H1 (cell line): Measurements from ENCODE around the gene KCNN1. TPM values are rescaled to one million over a fixed set of nuclear protein-coding genes. Genes with fewer than 3 reads are reported as not detected.

Experiments used
- CTCF ChIA-PET: fragments of 300-600 bp; sonication (Branson Sonifier 250); formaldehyde crosslinking; loops from one replicate; lab custom pipeline; 2021; ENCODE audit not compliant: partially characterized antibody; lab: Charles Lee
- POLR2A ChIA-PET: fragments of 300-600 bp; sonication (Branson Sonifier 250); formaldehyde crosslinking; loops from one replicate; lab custom pipeline; 2021; ENCODE audit warnings: inconsistent platforms; ENCODE audit not compliant: partially characterized antibody; lab: Charles Lee
- DNase-seq, 2 experiments: peaks; one replicate each; pipeline versions ENCODE4 v3.0.0 to v3.0.0-alpha.2; 2010 to 2022; ENCODE audit warnings: low spot score in 2 of 2, low read depth in 1 of 2, mixed read lengths in 1 of 2
- FAIRE-seq: peaks from 2 replicates; lab custom pipeline; 2011; peaks lifted over from hg19 to GRCh38; lab: Jason Lieb, UNC
- H2AFZ ChIP-seq: 2 replicates; pipeline ENCODE4 v1.8.1; 2012; ENCODE audit warnings: low read length, inconsistent platforms
- H2AK5ac ChIP-seq: 2 replicates; pipeline ENCODE4 v1.6.1; 2013; ENCODE audit warnings: low read depth, low read length
- H2BK120ac ChIP-seq: replicated peaks from 2 replicates; pipeline ENCODE3; 2013; ENCODE audit warnings: low read depth, low read length, inconsistent platforms
- H2BK12ac ChIP-seq: 2 replicates; pipeline ENCODE4 v1.6.1; 2013; ENCODE audit warnings: low read depth, low read length
- H2BK15ac ChIP-seq: 2 replicates; pipeline ENCODE4 v1.6.1; 2013; ENCODE audit warnings: low read length
- H2BK20ac ChIP-seq: 2 replicates; pipeline ENCODE4 v1.6.1; 2013; ENCODE audit warnings: low read length
- H2BK5ac ChIP-seq: 2 replicates; pipeline ENCODE4 v1.6.1; 2013; ENCODE audit warnings: low read depth, low read length
- H3K14ac ChIP-seq: 2 replicates; pipeline ENCODE4 v1.6.1; 2013; ENCODE audit warnings: inconsistent platforms; ENCODE audit not compliant: insufficient read length
- H3K18ac ChIP-seq: 2 replicates; pipeline ENCODE4 v1.6.1; 2013; ENCODE audit warnings: low read length; ENCODE audit errors: extremely low read depth
- H3K23ac ChIP-seq: 2 replicates; pipeline ENCODE4 v1.6.1; 2013; ENCODE audit warnings: inconsistent platforms; ENCODE audit not compliant: insufficient read length
- H3K23me2 ChIP-seq: 2 replicates; pipeline ENCODE4 v1.6.1; 2013; ENCODE audit warnings: low read depth, low read length
- H3K27ac ChIP-seq: 2 replicates; pipeline ENCODE4 v1.6.1; 2011; ENCODE audit warnings: low read depth, low read length, inconsistent platforms
- H3K27me3 ChIP-seq, 4 experiments: replicated peaks in 1 of 4; 1 replicate in 1 of 4; 2 replicates in 3 of 4; pipeline versions ENCODE4 v1.6.1 to v1.8.1; 2011 to 2013; ENCODE audit warnings: low read length in 3 of 4, mild to moderate bottlenecking in 3 of 4, inconsistent platforms in 2 of 4, mixed read lengths in 2 of 4, moderate library complexity in 1 of 4; ENCODE audit not compliant: control insufficient read depth in 3 of 4, insufficient read depth in 3 of 4; ENCODE audit errors: extremely low read depth in 1 of 4
- H3K36me3 ChIP-seq, 4 experiments: 2 replicates each; pipeline versions ENCODE4 v1.6.1 to v1.8.1; 2011 to 2013; ENCODE audit warnings: mild to moderate bottlenecking in 4 of 4, low read length in 3 of 4, moderate library complexity in 2 of 4, control low read depth in 1 of 4, inconsistent platforms in 1 of 4; ENCODE audit not compliant: insufficient read depth in 4 of 4, control insufficient read depth in 2 of 4
- H3K4ac ChIP-seq: replicated peaks from 2 replicates; pipeline ENCODE3; 2013; ENCODE audit warnings: low read length, low read depth, mixed read lengths, inconsistent platforms; ENCODE audit not compliant: insufficient read length
- H3K4me1 ChIP-seq, 4 experiments: replicated peaks in 1 of 4; 1 replicate in 1 of 4; 2 replicates in 3 of 4; pipeline versions ENCODE4 v1.6.1 to v1.8.1; 2011 to 2013; ENCODE audit warnings: low read length in 3 of 4, inconsistent platforms in 2 of 4, mixed read lengths in 1 of 4; ENCODE audit not compliant: insufficient read depth in 4 of 4, control insufficient read depth in 3 of 4
- H3K4me2 ChIP-seq, 2 experiments: 2 replicates each; pipeline versions ENCODE4 v1.6.1 to v1.8.1; 2011 to 2013; ENCODE audit warnings: low read depth in 2 of 2, low read length in 2 of 2, control low read depth in 1 of 2, inconsistent platforms in 1 of 2, mild to moderate bottlenecking in 1 of 2; ENCODE audit not compliant: insufficient read depth in 1 of 2
- H3K4me3 ChIP-seq, 4 experiments: fragments of 200-600, 300-600 bp in 1 of 4; sonication (generic), shearing (Covaris generic), sonication (Bioruptor Twin) in 1 of 4; 2 replicates each; pipeline versions ENCODE4 v1.5.1 to v1.8.1; 2011 to 2016; ENCODE audit warnings: low read length in 4 of 4, low read depth in 3 of 4, control low read depth in 2 of 4, inconsistent platforms in 2 of 4, mild to moderate bottlenecking in 2 of 4, mixed read lengths in 1 of 4, moderate library complexity in 1 of 4; ENCODE audit not compliant: insufficient read depth in 2 of 4; ENCODE audit errors: extremely low read depth in 1 of 4
- H3K56ac ChIP-seq: replicated peaks from 2 replicates; pipeline ENCODE3; 2013; ENCODE audit warnings: low read depth, mild to moderate bottlenecking, mixed read lengths, low read length, inconsistent platforms; ENCODE audit not compliant: insufficient read length
- H3K79me1 ChIP-seq: 2 replicates; pipeline ENCODE4 v1.6.1; 2013; ENCODE audit warnings: low read depth, low read length, control low read depth
- H3K79me2 ChIP-seq, 2 experiments: 2 replicates each; pipeline versions ENCODE4 v1.6.1 to v1.8.1; 2012 to 2013; ENCODE audit warnings: low read length in 2 of 2, mild to moderate bottlenecking in 2 of 2, inconsistent platforms in 1 of 2; ENCODE audit not compliant: insufficient read depth in 2 of 2, control insufficient read depth in 1 of 2
- H3K9ac ChIP-seq, 4 experiments: replicated peaks in 1 of 4; 1 replicate in 1 of 4; 2 replicates in 3 of 4; pipeline versions ENCODE4 v1.6.1 to v1.8.1; 2011 to 2013; ENCODE audit warnings: low read depth in 3 of 4, low read length in 3 of 4, control low read depth in 2 of 4, mild to moderate bottlenecking in 2 of 4, moderate library complexity in 2 of 4, inconsistent platforms in 1 of 4; ENCODE audit errors: extremely low read depth in 1 of 4
- H3K9me3 ChIP-seq, 2 experiments: 2 replicates each; pipeline versions ENCODE4 v1.6.1 to v1.8.1; 2012 to 2013; ENCODE audit warnings: mild to moderate bottlenecking in 2 of 2, moderate library complexity in 2 of 2, control low read depth in 1 of 2, inconsistent platforms in 1 of 2, low read depth in 1 of 2, low read length in 1 of 2, mixed read lengths in 1 of 2; ENCODE audit not compliant: insufficient read depth in 2 of 2
- H4K20me1 ChIP-seq, 2 experiments: replicated peaks in 1 of 2; 2 replicates each; pipeline versions ENCODE3 to v1.8.1; 2011 to 2013; ENCODE audit warnings: inconsistent platforms in 2 of 2, low read length in 2 of 2, mild to moderate bottlenecking in 1 of 2; ENCODE audit not compliant: insufficient read depth in 2 of 2, control insufficient read depth in 1 of 2
- H4K5ac ChIP-seq: 2 replicates; pipeline ENCODE4 v1.6.1; 2013; ENCODE audit warnings: low read length, low read depth, mixed read lengths, inconsistent platforms; ENCODE audit not compliant: insufficient read length
- H4K8ac ChIP-seq: 2 replicates; pipeline ENCODE4 v1.8.0; 2013; ENCODE audit warnings: mild to moderate bottlenecking, moderate library complexity, low read length, inconsistent platforms; ENCODE audit not compliant: insufficient read depth; ENCODE audit errors: extremely low read depth
- H4K91ac ChIP-seq: replicated peaks from 2 replicates; pipeline ENCODE3; 2013; ENCODE audit warnings: low read length, mixed read lengths, inconsistent platforms; ENCODE audit not compliant: insufficient read length
- EGR1 ChIP-seq: IDR thresholded peaks from 2 replicates; pipeline ENCODE4 v1.6.1; 2011; ENCODE audit warnings: low read depth, low read length, borderline replicate concordance
- SAP30 ChIP-seq: fragments of 300-600 bp; sonication (generic); IDR thresholded peaks from 2 replicates; pipeline ENCODE4 v1.7.1; 2012; ENCODE audit warnings: low read length, moderate library complexity, mild to moderate bottlenecking, inconsistent platforms; ENCODE audit not compliant: insufficient read depth, insufficient replicate concordance
- WGBS, 2 experiments: shearing (Covaris generic) in 1 of 2; methylation state at CpG; one replicate each; pipeline versions ENCODE4 v1.1.6 to v1.1.7; 2013 to 2015; ENCODE audit warnings: low lambda C conversion rate in 2 of 2, mixed read lengths in 2 of 2, inconsistent platforms in 1 of 2, low coverage in 1 of 2, missing lambda C conversion rate in 1 of 2; ENCODE audit not compliant: insufficient replicate concordance in 2 of 2, insufficient coverage in 1 of 2, insufficient read length in 1 of 2; ENCODE audit errors: extremely low coverage in 1 of 2, missing lambda C conversion rate in 1 of 2; 5-methylcytosine and 5-hydroxymethylcytosine counted together
- polyA plus RNA-seq, 7 experiments: library from polyadenylated mRNA; depleted of rRNA in 3 of 7; stranded (reverse) in 5 of 7; unstranded in 2 of 7; fragments of >200 nt in 5 of 7; fragments of 200-250 nt in 2 of 7; gene quantifications; 1 replicate in 5 of 7; 2 replicates in 1 of 7; 4 replicates in 1 of 7; pipeline versions ENCODE4 v1.2.1 to v1.2.3, GENCODE V29; 2011 to 2013; ENCODE audit warnings: missing spikeins in 2 of 7, mixed read lengths in 2 of 7
- total RNA-seq: library from RNA; stranded (reverse); fragmentation: NEBNext Ultra II Directional; extraction: Animal tissue kit (Norgen Biotek cat#: 25700); gene quantifications from 2 replicates; pipeline ENCODE4 v1.2.1, GENCODE V29; 2021

Gene KCNN1
- total and polyA plus RNA-seq, 2 of the 8 experiments (the other 6 are each of a cell fraction or from before 2014, with no cell fraction given): 11.0 to 12.5 TPM

GRCh38 chr19:17989425-17990094, 22.7 kb downstream of the KCNN1 start:
- H3K4me1 ChIP-seq: no peaks in the 10 kb centered on the region
- no peak overlapping the region for H3K56ac ChIP-seq
- H2BK120ac ChIP-seq: no peak overlapping the region
- H4K20me1 ChIP-seq: no peaks in the 10 kb centered on the region
- H2BK12ac ChIP-seq: no peak overlapping the region
- H2AK5ac ChIP-seq: no peak overlapping the region
- H4K91ac ChIP-seq: no peak overlapping the region
- H2BK15ac ChIP-seq: no peak overlapping the region
- H2BK20ac ChIP-seq: no peak overlapping the region
- H3K4me3 ChIP-seq: no peak overlapping the region
- FAIRE-seq: no peak
- H3K4ac ChIP-seq: no peak overlapping the region
- WGBS, 2 experiments: 93% methylated on average over 16 of the region's 16 CpGs; no CpG with 5 or more reads in 1 of the 2 experiments
- no peak overlapping the region for H3K4me2 ChIP-seq
- ChIA-PET CTCF (interaction anchor here (1.1 kb wide), 1 partner anchor 52 kb away, joined by 4 read pairs; no protein-coding TSS in a partner anchor), POLR2A (interaction anchor here (1.3 kb wide), 1 partner anchor 126 kb away, joined by 3 read pairs; no protein-coding TSS in a partner anchor)
- no peak overlapping the region for H2AFZ ChIP-seq
- no peak overlapping the region for H2BK5ac ChIP-seq
- H3K23me2 ChIP-seq: no peaks in the 10 kb centered on the region
- no peak overlapping the region for H3K27ac ChIP-seq
- peaks cover 0 to 10% (median 0%) of the 10 kb centered on the region in 4 experiments; a peak in 2 of 8 replicates for H3K36me3 ChIP-seq
- no peaks in the 10 kb centered on the region; the same call in 1 of the 2 replicates for H3K79me1 ChIP-seq
- H3K14ac ChIP-seq: no peak overlapping the region
- TF ChIP-seq SAP30: no peak
- no peak for TF ChIP-seq EGR1
- no peak overlapping the region for H4K8ac ChIP-seq
- no peak overlapping the region for H3K9ac ChIP-seq
- no peaks in the 10 kb centered on the region for H3K79me2 ChIP-seq
- no peaks in the 10 kb centered on the region for H3K27me3 ChIP-seq
- DNase-seq: no peak
- no peak overlapping the region for H3K18ac ChIP-seq
- no peak overlapping the region for H3K23ac ChIP-seq
- no peaks in the 10 kb centered on the region for H3K9me3 ChIP-seq
- H4K5ac ChIP-seq: no peak overlapping the region
